NCI-H187 treated with DMSO at 0.1 percent for 48 hours (cell line): ENCODE data around the gene STRBP.

ENCODE experiments used
- DNase-seq: peaks from one replicate; lab custom pipeline; 2025; lab: John Stamatoyannopoulos, UW

STRBP gene

DNA sequence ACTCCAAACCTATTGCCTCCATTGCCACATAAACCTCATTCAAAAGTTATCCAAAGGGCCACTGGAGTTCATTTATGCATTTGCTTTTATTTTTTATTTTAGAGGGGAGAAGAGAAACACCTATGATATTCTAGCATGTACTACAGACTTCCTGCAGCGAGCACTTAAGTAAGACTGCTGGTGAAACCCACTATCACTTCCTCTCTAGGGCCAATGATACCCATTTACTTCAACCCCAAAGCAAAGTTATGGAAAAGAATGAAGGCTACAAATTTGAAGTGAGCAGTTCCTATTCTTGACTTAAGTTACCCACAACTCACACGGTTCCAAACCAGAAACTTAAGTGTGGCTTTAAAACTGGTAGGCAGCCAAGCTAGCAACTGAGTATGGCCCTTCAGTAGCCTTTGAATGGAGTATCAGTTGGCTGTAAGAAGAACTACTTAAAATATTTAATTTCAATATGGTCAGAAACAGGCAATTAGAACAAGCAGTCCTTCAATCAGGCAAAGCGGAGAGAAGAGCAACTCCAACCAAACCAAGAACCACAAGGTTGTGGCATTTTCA, 140.8 kb downstream of the STRBP start:
- no peak for DNase-seq

DNA sequence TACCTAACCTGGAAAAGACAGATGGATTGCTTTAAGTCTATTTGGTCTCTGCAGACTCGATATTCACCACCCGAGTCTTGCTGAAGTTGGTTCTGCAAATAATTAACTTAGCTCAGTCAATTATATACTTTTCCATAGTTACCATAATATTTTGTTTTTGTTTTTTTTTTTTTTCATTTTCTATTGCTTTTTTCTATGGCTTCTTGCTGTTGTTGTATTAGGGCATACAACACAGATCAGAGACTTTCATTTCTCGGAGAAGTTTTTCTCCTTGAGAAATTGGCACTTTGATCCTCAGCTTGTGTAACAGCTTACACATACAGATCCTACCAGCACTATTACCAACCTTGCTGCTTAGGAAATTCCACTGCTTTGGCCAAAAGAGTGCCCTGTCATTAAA, 146.9 kb downstream of the STRBP start:
- DNase-seq = no peak

DNA sequence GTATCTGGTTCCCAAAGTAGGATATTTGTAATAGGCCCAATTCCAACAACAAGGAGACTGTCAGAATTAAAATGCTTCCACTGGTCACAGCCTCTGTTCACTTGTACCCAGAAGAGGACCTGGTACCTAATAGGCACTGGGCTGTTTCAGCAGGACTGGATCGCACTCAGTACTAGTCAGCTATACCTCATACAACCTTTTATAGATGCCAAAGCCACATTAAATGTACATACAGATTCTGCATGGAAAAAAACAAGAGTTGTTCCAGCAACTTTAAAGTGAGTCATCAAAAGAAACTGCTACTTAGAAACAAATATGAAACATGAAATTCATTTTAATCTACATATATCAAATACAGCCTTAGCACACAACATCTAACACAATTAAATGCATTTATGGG, 147.4 kb downstream of the STRBP start:
- no peak for DNase-seq

DNA sequence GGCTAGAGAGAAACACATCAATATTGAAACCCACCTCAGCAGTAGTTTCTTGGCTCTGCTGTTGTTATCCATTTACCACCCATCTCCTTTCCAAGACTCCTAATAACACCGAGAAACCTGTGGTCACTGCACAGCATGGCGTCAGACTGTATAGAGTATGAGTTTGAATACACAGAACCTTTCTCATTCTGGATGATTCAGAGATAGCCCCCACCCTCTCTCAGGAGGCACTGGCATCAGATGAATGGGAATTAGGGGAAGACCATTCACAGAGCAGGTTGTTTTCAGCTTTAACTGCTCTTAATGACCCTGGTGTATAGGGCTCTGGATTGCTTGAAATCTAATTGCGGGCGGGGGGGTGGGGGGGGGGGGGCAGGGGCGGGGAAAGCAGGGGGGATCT, 148.3 kb downstream of the STRBP start:
- DNase-seq = no peak

DNA sequence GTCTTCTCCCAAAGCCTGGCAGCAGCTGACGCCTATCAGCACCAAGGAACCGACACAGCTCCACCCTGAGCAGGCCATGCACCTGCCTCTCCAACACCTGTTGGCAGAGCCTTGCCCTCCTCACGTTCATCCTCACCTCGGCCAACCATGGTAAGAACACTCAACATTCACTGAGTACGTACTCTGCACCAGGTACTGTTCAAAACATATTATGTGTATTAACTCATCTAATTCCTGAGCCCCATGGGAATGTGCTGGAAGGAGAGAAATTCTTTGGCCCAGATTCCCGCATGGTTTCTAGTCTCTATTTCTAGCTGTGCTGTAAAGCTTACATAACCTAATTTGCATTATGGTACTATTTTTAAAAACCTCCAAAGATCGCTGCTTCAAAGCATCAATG, 148.8 kb downstream of the STRBP start:
- peak; percentile 26 for DNase-seq

DNA sequence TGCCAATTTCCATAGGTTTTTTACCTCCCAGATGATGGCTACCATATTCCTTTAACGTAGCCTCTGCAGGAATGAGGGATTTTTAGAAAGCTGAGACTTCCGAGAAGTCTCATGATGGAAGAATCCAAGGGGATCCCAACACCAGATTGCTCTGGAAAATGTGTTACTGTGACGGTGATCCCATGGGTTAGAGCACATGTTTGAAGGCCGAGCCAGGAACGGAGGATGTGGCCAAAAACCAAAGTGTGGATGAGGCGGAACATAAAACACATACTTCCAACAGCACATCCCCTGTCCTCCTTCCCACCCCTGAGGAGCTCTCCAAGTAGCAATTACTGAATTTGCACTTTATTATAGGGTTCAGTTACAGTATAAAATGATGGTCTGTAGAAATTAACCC, 152.3 kb downstream of the STRBP start:
- no peak for DNase-seq

DNA sequence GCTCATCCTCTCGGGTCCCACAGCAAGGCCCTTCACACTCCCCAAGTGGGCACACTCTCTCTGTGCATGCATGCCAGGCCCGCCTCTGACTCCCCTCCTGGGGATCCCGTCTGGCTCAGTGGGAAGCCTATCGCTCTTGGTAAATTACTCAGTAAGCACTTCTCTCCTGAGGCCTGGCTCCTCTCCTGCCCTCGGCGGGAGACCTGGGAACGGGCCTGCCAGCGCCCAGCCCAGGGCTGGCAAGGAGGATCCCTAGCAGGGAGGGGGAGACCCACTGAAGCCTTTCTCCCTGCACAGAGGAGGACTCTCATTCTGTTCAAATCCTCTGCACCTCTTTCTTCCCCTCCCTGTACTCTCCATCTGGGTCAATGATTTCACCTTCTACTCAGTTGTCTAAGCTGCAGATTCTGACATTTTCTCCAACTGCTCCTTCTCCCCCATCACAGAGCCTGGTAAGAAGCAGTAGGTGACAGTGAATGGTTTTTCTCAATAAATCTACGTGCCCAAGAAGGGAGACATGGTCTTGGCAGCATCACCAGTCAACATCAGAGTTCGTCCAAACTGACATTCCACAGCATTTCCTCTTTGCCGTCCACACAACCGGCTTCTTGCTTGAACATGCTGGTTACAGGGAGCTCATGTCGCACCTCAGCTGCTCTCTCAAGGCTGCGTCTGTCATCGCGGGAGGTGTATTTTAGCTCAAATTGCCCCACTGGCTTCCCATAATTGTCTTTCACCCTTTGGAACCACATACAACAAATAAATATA, 153.1 kb downstream of the STRBP start:
- no peak for DNase-seq

DNA sequence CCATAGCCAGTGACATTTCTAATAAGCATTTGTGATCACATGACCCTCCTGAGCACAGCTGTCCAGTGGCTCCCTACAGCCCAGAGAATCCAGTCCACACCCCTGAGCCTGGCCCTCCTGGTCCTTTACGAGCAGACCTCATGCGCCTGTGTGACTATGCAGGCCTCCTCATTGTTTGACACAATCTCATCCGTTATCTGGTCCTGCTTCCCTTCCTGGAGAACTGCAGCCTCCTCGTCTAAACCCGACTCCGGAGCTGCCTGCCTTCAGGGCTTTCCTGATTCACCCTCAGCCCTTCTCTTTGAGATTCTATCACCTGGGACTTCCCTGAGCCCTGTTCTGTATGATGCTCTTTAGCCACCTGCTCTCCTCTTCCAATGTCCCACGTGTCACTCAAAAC, 155.2 kb downstream of the STRBP start:
- DNase-seq = no peak

DNA sequence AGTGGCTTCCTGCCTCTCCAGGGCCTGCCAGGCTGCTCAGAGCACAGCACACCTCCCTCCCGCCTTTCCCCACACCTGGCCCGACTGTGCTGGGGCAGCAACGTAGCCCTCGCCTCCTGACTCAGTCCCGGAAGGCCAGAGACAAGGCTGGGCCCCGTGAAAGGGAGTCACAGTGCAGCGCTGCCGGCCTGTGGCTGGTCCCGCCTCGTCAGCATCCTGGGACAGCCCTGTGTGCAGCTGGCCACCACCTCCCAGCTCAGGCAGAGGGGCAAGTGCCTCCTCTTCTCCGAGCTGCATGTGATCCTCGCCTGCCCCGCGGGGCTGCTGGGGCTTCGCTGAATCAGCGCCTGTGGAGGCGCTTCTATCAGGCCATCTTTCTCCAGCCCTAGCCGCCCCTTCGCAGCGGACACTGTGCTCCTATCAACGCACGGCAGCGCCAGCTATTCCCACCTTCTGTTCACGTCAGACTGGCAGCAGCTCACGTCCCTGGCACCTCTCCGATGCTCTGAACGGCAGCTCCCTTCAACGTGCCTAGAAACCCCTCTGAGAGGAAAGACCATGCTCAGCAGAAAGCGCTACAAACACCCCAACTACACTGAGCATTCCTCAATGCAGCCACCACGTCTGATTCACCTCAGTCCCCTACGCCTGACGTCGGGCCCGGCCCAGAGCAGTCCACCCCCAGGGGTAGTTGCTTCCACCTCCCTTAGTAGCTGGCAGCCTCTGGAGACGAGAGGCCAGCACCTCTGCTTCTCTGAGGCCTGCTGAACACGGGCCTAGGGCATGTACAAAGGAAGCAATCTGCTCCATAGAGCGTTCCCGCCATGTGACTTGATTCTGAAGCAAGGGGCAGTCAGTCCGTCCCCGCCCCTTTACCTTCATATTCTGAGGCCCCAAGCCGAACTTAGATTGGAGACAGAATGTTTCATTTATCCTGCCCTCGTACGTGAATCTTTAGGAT, 156.1 kb downstream of the STRBP start:
- no peak for DNase-seq

DNA sequence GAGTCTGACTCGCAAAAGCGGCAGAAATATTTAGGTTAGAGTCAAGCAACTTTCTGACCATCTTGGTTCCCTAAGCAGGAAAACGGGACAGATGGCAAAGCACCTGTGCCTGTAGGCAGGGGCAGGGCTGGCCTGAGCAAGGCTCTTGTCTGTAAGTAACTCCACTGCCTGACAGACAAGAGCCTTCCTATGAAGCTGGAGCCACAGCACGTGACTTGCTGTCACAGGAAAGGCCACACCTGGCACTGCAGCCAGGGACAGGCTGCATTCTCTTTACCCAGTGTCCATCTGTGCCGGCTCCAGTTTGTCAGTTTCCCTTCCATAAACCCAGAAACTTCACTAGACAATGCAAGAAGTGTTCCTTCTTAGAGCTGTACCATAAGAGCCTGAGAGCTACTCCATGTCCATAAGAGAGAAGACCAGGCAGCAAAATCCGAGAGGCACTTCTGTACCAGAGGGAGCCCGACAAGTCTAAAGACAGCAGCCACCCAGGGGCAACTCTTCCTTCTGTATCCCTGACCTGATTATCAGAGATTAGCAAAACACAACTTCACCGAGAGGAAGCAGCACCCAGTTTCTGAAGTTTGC, 156.9 kb downstream of the STRBP start:
- DNase-seq = no peak

DNA sequence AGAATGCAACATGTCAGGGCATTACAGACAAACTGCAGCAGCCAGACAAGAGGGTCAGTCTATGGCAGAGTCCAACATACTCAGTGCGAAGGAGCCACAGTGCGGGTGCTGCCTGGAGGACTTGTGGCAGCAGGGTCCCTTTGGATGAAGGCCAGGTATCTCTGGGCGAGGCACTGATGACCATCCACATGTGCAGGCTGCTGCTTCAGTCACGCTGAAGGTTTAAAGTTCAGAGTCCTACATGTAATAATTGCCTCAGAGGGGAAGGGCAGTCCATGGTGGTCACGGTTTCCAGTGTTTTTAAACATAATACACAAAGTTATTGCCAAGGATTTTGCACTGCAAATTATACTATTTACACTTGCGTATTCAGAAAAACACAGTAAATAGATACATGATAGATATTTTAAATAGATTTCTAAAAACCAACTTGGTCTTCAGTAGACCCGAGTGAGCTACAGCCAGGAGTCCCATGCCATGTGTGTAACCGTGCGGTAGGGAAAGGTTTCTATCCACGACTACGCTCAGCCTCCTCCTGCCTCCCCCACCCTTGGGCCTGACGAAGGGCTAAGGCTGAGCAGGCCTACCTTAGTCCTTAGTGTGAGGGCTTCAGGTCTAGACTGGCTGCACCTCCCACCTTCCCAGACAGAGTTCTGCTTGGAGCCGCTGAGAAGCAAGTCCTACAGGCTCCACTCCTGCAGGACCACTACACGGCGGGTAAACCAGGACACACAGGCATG, 158.7 kb downstream of the STRBP start:
- DNase-seq = no peak

DNA sequence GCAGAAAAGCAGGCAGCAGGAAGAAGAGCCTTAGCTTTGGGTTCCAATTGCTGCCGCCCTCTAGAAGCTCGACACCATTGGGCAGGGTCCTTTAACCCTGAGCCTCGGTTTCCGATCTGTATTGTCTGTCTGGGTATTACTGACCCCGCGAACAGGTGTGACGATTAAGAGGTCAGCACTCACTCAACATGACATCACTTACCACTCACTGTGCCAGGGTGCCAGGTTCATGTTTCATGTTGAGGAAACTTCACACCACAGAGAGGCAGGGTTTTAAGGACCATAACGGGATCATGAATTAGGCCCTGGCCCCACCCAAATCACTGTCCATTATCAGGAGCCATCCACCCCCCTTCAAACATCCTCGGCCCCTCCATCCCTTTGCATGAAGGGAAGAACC, 159.4 kb downstream of the STRBP start:
- DNase-seq = no peak

DNA sequence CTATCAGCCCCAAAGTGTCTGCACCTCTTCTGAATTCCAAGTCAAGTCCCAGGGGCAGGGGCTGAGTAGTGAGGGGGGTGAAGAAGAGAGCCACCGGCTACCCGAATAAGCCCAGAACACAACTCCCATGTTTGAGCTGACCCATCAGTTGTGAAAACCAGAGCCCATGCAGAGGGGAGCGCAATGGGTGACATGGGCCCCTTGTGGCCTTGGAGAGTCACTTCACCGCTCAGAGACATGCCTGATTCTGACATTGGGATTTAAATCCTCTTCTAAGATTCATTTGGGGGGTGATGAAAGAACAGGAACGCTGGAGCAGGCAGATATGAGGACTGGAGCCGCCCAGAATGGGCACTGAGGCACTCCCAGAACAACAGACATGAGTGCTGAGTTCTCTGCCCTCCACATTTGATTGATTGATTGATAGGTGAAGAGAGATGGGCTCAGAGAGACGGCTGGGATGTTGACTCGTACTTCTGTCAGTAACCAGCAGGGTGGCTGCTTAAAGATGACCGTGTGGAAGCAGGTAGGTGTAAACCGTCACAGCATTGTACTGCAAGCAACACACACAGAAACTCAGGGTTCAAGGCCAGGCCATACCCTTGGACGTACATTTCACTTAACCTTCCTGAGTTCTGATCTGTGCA, 160.6 kb downstream of the STRBP start:
- DNase-seq = no peak

DNA sequence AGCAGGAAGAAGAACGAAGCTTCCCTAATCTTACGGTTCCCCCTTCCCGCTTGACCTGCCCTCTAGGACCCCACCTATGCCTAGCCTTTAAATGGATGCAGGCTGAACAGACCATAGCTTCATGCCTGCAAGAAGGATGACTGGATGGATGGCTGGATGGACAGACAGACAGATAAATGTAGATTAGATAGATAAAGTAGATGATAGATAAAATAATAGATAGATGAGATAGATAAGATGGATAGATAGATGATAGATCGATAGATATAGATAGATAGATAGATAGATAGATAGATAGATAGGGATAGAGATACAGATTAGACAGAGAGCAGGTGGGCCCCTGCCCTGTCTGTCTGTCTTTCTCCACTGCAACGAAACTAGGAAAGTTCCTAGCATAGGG, 162.9 kb downstream of the STRBP start:
- no peak for DNase-seq

DNA sequence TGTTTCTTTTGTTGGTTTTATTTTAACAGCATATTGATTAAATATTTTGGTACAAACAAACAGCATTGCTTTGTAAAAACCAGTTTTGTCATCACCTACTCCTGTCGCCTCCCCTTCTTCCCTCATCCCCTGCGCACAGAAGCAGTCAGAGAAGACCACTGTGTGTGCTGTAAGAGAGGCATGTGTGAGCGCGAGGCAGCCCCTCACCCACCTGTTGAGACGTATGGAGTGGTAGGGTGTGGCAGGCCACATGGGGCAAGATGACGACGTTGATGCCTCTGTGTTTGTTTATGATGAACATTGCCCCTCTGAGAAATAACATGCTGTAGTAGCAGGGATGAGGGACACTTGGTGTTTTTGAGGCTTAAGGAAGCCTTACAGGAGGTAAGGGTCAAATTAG, 163.6 kb downstream of the STRBP start:
- no peak for DNase-seq

DNA sequence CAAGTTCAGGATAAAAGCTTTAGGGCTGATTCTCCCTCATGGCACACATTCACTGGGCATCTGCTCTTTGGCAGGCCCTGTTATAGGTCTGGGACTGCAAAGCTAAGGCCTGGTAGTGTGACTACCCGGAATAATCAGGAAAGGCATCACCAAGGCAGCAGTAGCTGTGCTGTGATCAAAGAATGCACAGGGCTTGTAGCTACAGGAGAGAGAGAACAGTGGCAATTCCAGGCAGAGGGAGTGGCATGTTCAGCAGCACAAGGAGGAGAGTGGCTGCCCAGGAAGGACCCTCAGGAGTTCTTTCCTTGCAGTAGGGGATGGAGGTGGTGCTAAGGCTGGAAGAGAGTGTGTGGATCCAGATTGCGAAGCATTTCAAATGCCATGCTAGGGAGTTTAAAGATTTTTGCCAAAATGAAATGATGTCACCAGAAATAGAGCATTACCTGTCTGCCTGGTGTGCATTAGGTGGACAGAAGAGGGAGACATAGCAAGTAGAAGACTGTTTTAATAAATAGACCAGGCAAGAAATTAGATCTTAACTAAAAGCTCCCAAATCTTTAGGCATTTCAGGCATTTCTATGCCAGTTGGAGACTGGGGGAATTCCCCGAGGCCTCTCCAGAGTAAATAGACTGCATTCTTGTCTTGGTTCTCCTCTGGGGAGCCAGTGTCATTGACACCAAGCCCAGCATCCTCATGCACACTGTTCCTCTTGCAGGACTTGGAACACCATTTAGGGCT, 165.8 kb downstream of the STRBP start:
- DNase-seq = no peak

DNA sequence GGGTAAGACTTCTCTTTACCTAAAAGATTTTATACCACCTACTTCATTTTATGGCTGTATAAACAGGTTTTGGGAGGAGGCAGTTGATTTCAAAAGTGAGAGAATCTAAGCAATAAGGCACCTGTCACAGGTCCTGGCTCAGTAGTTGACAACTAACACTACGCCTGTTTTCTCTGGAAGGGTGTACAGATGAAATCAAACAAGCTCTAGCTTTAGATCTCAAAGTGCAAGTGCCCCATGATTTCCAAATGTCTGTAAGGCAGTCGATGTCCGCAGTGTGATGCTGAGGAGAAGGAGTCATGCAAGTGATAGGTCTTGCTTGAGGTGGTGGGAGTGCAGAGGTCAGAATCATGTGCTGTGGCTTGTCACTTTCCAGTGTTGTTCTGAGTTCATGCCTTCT, 168.8 kb downstream of the STRBP start:
- no peak for DNase-seq

DNA sequence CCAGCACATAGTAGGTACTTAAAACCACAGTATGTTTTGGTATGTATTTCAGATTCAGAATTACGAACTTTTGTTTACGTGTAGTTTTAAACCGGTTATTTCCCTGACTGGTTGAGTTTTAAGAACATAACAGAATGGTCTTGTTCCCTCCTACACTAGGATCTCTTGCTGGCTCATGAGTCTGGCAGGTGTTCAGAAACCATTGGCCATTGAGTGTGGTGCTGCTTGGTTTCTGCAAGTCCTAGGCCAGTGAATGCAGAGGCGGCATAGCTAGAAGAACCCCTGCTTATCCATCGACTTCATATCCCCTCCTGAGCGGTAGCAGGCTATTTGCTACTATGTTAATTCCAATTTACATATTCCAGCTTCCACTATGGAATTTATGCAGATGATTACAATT, 169.3 kb downstream of the STRBP start:
- no peak for DNase-seq

DNA sequence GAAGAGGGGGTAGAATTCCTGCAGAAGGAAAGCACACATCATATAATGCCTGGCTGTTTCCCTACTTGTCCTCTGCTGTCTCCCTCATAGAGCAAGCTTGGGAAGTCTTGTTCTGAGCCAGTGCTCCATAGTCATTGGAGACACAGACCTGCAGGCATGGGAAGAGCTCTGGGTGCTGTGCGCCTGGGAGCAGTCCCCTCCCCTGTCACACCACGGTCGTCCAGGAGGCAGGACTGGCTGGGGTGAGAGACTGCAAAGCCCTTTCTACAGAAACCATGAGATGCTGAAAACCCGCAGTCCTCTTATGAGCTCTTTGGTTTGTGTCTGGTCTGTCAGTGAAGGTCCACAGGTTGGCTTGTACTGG, 170.3 kb downstream of the STRBP start:
- DNase-seq = no peak

DNA sequence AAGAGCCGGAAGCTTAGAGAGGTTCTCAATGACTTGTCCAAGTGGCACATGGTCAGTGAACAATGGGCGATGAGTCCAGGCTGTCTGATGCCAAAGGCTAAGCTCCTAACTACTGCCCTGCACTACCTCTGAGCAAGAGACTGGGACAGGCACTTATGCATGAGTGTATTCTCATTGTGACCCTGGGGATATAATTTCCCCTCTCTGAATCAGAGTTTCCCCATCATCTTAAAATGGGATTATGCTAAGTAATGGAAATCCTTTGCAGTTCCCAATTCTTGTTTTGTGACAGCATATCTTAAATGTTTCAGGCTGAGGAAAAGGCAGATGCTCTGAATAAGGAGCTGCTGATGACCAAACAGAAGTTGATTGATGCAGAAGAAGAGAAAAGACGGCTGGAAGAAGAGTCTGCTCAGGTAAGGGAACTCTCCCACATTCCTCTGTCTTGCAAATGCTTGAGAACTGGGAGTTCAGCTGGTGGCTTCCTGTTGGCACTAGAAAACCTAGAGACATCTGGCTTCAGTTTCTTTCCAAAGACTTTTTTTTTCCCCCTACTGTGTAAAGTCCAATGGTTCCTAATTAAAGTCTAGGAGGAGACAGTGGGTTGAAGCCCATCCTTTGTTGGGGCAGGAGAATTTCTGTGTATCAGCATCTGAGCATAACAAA, 170.8 kb downstream of the STRBP start:
- DNase-seq = no peak
